ENCODE results near the gene COX6A2. TPM values are rescaled to one million over a fixed set of nuclear protein-coding genes. Genes with fewer than 3 reads are reported as not detected.

COX6A2 gene
- total RNA-seq, 1 experiment from 2014 or later, result not detected

DNA sequence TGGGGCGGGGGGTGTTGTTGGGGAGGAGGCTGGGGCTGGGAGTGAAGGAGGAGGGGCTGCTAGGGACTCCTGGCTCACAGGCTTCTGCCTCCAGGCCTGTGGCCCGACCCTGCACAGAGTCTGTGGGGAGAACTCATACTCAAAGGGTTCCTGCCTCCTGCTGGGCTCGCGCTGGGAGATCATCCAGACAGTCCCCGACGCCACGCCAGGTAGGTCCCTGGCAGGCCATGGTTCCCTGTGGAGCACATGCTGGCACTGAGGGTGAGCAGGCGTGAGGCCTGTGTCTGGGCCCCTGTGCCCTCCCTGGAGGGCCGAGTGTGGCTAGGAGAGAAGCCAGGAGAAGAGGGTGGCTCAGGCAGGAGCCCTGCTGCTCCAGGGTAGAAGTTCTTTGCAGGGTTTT is 30.5 kb downstream of the COX6A2 start:
- no peak for TF ChIP-seq CTCF (conservative IDR thresholded peaks at IDR 0.05)
- no peak for TF ChIP-seq EZH2 (IDR thresholded peaks at IDR 0.05; ENCODE audit: low read depth)
- peaks cover 4% of the 10 kb centered on the region for H3K4me1 ChIP-seq (replicated peaks; ENCODE audit: insufficient read depth)
- no peak overlapping the region for H2AFZ ChIP-seq
- H3K36me3 ChIP-seq (ENCODE audit: low read depth), result no peaks in the 10 kb centered on the region
- H3K9me2 ChIP-seq (ENCODE audit: insufficient read depth), result no peaks in the 10 kb centered on the region
- H4K20me1 ChIP-seq (ENCODE audit: insufficient read depth), result no peaks in the 10 kb centered on the region
- 0 out of 2 replicates have a peak, but pooled peaks cover 5% of the 10 kb centered on the region for H3F3A ChIP-seq (ENCODE audit: insufficient read depth, low read depth)
- 0 out of 2 replicates have a peak, but pooled peaks cover under 1% of the 10 kb centered on the region for H3K79me2 ChIP-seq (ENCODE audit: low read depth)
- CTCF ChIA-PET, result no interaction called here
- no peaks in the 10 kb centered on the region for H3K27me3 ChIP-seq (ENCODE audit: insufficient read depth, low read depth)
- no peak for DNase-seq
- no peak overlapping the region for H3K4me3 ChIP-seq
- H3K27ac ChIP-seq, result no peak overlapping the region
- intact Hi-C loops (cut with micrococcal nuclease; ENCODE audit: unreplicated experiment), result no loop called here
- no peaks in the 10 kb centered on the region for H3K9me3 ChIP-seq (ENCODE audit: insufficient read depth, low read depth)
- BruUV-seq (replicated peaks), result no TSS peak
- no peak overlapping the region for H3K4me2 ChIP-seq
- POLR2A ChIA-PET (ENCODE audit: unreplicated experiment), result no interaction called here

- TF ChIP-seq CTCF (conservative IDR thresholded peaks at IDR 0.05) (no peak), EZH2 (IDR thresholded peaks at IDR 0.05; ENCODE audit: low read depth) (no peak)
- ChIA-PET CTCF (no interaction called here), POLR2A (ENCODE audit: unreplicated experiment) (no interaction called here)
- Histone ChIP-seq H3K4me3 (no peak overlapping the region), H4K20me1 (ENCODE audit: insufficient read depth) (no peaks in the 10 kb centered on the region), H3K27ac (no peak overlapping the region), H3K79me2 (ENCODE audit: low read depth) (no peaks in the 10 kb centered on the region), H3K4me1 (replicated peaks; ENCODE audit: insufficient read depth) (no peaks in the 10 kb centered on the region), H3K9me2 (ENCODE audit: insufficient read depth) (no peaks in the 10 kb centered on the region), H3K4me2 (no peak overlapping the region), H3F3A (ENCODE audit: insufficient read depth, low read depth) (0 out of 2 replicates have a peak, but pooled peaks cover 5% of the 10 kb centered on the region), H3K9me3 (ENCODE audit: insufficient read depth, low read depth) (no peaks in the 10 kb centered on the region), H2AFZ (no peak overlapping the region), H3K36me3 (ENCODE audit: low read depth) (no peaks in the 10 kb centered on the region), H3K27me3 (ENCODE audit: insufficient read depth, low read depth) (no peaks in the 10 kb centered on the region)
- intact Hi-C loops (cut with micrococcal nuclease; ENCODE audit: unreplicated experiment), result no loop called here
- no TSS peak for BruUV-seq (replicated peaks)
- no peak for DNase-seq
Observed at GRCh38 chr16:31397096-31397660, 31.0 kb downstream of the COX6A2 start.

GRCh38 chr16:31395647-31396046 is 32.5 kb downstream of the COX6A2 start:
- POLR2A ChIA-PET (ENCODE audit: unreplicated experiment), result no interaction called here

More at GRCh38 chr16:31395647-31396046, 32.5 kb downstream of the COX6A2 start:
- intact Hi-C loops (cut with micrococcal nuclease; ENCODE audit: unreplicated experiment), result no loop called here
- TF ChIP-seq CTCF (conservative IDR thresholded peaks at IDR 0.05) (no peak), EZH2 (IDR thresholded peaks at IDR 0.05; ENCODE audit: low read depth) (no peak)
- H3K27ac ChIP-seq, result no peak overlapping the region
- no peak overlapping the region for H3K4me2 ChIP-seq
- no TSS peak for BruUV-seq (replicated peaks)
- no peaks in the 10 kb centered on the region for H3K79me2 ChIP-seq (ENCODE audit: low read depth)
- H4K20me1 ChIP-seq (ENCODE audit: insufficient read depth), result no peaks in the 10 kb centered on the region
- no peaks in the 10 kb centered on the region for H3K4me1 ChIP-seq (replicated peaks; ENCODE audit: insufficient read depth)
- CTCF ChIA-PET, result no interaction called here
- no peak overlapping the region for H3K4me3 ChIP-seq
- no peaks in the 10 kb centered on the region for H3K27me3 ChIP-seq (ENCODE audit: insufficient read depth, low read depth)
- H3K9me2 ChIP-seq (ENCODE audit: insufficient read depth), result no peaks in the 10 kb centered on the region
- no peak for DNase-seq
- H3F3A ChIP-seq (ENCODE audit: insufficient read depth, low read depth), result 0 out of 2 replicates have a peak, but pooled peaks cover 5% of the 10 kb centered on the region
- H3K9me3 ChIP-seq (ENCODE audit: insufficient read depth, low read depth), result no peaks in the 10 kb centered on the region
- H2AFZ ChIP-seq, result no peak overlapping the region
- no peaks in the 10 kb centered on the region for H3K36me3 ChIP-seq (ENCODE audit: low read depth)
